Muscle of leg (tissue), 11 donors: ENCODE data around the gene FMN1. TPM values are rescaled to one million over a fixed set of nuclear protein-coding genes. Genes with fewer than 3 reads are reported as not detected.

Source experiments
- DNase-seq: peaks from one replicate; pipeline ENCODE4 v3.0.0; 2013
- H3K27ac ChIP-seq: one replicate; pipeline ENCODE4 v1.5.1; 2013; ENCODE audit warnings: mild to moderate bottlenecking, low read length, control low read depth
- H3K27me3 ChIP-seq: one replicate; pipeline ENCODE4 v1.6.1; 2013; ENCODE audit warnings: low read length; ENCODE audit not compliant: control insufficient read depth, insufficient read depth
- H3K36me3 ChIP-seq: one replicate; pipeline ENCODE4 v1.6.1; 2013; ENCODE audit warnings: low read length; ENCODE audit not compliant: control insufficient read depth, insufficient read depth
- H3K4me1 ChIP-seq: one replicate; pipeline ENCODE4 v1.6.1; 2013; ENCODE audit warnings: low read length; ENCODE audit not compliant: control insufficient read depth, insufficient read depth
- H3K4me3 ChIP-seq: one replicate; pipeline ENCODE4 v1.5.1; 2013; ENCODE audit warnings: low read length, control low read depth
- H3K9me3 ChIP-seq: replicated peaks from 2 replicates; pipeline ENCODE4 v1.6.1; 2013; ENCODE audit warnings: low read depth, low read length; ENCODE audit not compliant: control insufficient read depth
- whole genome bisulfite sequencing: methylation state at CpG from one replicate; pipeline ENCODE4 v1.1.5; 2013; ENCODE audit warnings: missing lambda C conversion rate; ENCODE audit not compliant: insufficient coverage; 5-methylcytosine and 5-hydroxymethylcytosine counted together
- polyA plus RNA-seq, 8 donors: library from polyadenylated mRNA; unstranded; fragments of 120-200 nt; gene quantifications; one replicate each; pipeline versions ENCODE4 v1.2.1 to v1.2.3, GENCODE V29; 2013; ENCODE audit warnings: inconsistent platforms in 1 of 8, low replicate concordance in 1 of 8; ENCODE audit not compliant: insufficient read length in 8 of 8, insufficient read depth in 1 of 8
- total RNA-seq: library from RNA; stranded (reverse); fragments of 120-200 nt; gene quantifications from one replicate; pipeline ENCODE4 v1.2.4, GENCODE V29; 2013

Gene FMN1
- total and polyA plus RNA-seq, 9 donors, result 0.50 to 3.5 (median 1.0) TPM

DNA sequence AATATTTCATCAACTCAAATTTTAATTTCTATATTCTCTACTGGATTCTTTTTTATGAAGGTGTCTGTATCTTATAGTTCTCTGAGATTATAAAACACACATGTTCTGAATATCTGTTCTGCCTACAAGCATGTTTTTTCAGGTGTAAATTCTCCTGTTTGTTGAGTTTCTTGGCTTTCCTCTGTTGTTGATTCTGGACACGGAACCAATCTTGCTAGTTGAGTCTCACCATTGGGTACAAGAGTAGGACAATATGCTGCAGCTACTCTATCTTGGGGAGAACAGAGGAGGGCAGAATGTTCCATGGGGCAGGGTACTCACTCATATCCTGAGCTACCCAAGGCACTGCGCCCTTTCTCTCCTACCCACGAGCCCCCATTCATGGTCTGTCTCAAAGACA, 371.8 kb downstream of the FMN1 start:
- Histone ChIP-seq H3K9me3 (no peaks in the 10 kb centered on the region), H3K4me3 (no peak overlapping the region), H3K27me3 (no peaks in the 10 kb centered on the region), H3K36me3 (no peaks in the 10 kb centered on the region), H3K27ac (no peak overlapping the region), H3K4me1 (no peaks in the 10 kb centered on the region)
- DNase-seq, result no peak
- WGBS, result no CpG with 5 or more reads among the region's 3 CpGs

DNA sequence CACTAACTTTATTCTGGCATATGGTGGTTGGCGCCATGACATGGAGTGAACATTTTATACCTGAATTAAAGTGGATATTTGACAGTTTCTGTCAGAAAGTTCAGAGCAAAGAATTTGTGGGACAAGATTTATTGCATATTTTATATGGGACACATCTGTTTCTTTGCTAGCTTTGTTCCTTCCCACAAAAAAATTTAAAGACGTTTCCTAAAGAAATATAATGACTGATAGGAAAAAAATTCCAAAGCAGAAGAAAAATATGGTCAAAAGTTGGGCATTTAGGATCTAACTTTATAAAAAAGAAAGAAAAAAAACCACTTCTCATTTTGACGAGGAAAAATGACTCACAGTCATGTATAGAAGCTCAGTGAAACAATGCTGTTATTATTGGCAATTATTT, 375.1 kb downstream of the FMN1 start:
- H3K27me3 ChIP-seq, result no peaks in the 10 kb centered on the region
- no peak for DNase-seq
- no peak overlapping the region for H3K4me3 ChIP-seq
- H3K36me3 ChIP-seq, result no peaks in the 10 kb centered on the region
- no peaks in the 10 kb centered on the region for H3K4me1 ChIP-seq
- no peaks in the 10 kb centered on the region for H3K9me3 ChIP-seq
- no CpG with 5 or more reads among the region's 3 CpGs for WGBS
- H3K27ac ChIP-seq, result no peak overlapping the region

DNA sequence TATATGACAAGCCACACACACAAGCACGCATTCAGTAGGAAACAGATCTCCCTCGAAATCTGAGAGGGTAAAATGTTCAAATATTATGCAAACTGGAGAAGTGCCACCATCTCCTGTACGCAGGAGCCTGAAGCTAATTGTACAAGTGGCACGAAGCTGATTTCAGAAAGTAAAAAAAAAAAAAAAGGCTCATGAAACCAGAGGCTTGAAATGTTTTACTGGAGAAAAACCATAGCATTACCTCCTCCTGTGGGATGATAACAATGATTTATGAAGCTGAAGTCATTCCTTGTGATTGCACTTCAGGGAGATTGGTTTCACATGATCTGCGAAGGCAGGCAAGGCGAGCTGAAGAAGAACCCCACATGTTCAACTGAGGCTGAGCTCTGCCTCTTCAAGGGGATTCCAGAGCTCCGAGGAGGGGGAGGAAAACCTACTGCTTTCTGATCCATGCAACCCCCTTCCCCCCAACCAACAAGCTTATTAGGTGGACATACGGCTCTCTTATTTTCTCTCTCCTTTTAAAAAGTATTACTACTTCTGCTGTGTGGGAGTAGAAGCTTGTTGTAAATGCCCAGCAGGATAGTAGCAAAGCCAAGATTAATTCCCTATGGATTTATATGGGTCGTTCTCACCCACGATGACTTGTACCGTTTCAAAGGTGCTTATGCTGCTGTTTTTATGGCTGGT, 375.6 kb downstream of the FMN1 start:
- H3K9me3 ChIP-seq, result no peaks in the 10 kb centered on the region
- H3K4me1 ChIP-seq, result no peaks in the 10 kb centered on the region
- no peak overlapping the region for H3K4me3 ChIP-seq
- no peaks in the 10 kb centered on the region for H3K27me3 ChIP-seq
- H3K36me3 ChIP-seq, result no peaks in the 10 kb centered on the region
- H3K27ac ChIP-seq, result no peak overlapping the region
- 20% methylated on average over 1 of the region's 11 CpGs for WGBS
- DNase-seq, result peak; percentile 25

- DNase-seq, result no peak
- Histone ChIP-seq H3K27ac (no peak overlapping the region), H3K9me3 (no peaks in the 10 kb centered on the region), H3K27me3 (no peaks in the 10 kb centered on the region), H3K36me3 (no peaks in the 10 kb centered on the region), H3K4me3 (no peak overlapping the region), H3K4me1 (no peaks in the 10 kb centered on the region)
These were observed 376.9 kb downstream of the FMN1 start for GRCh38 chr15:32817577-32817976.

DNA sequence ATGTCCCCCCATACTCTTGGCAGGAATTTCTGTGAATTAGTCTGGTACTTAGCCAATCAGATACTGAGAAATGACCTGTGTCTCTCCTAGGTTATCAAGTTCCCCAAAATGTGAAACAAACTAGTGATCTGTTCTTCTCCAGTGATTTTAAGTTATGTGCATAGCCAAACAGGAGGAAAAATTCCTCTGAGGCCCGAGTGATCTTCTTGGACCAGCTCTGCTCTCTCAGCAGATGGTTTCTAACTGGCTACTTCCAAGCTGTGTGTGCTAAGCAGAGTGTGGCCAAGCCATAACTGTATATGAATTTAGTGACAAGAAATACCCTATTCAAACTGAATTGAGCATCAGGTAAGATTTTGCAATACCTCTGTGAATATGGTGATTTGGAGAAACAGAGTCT, 387.2 kb downstream of the FMN1 start:
- H3K27ac ChIP-seq, result no peak overlapping the region
- no peaks in the 10 kb centered on the region for H3K36me3 ChIP-seq
- DNase-seq, result no peak
- H3K9me3 ChIP-seq, result peaks cover 2% of the 10 kb centered on the region
- H3K27me3 ChIP-seq, result no peaks in the 10 kb centered on the region
- 29% methylated on average over 1 of the region's 1 CpG for WGBS
- H3K4me3 ChIP-seq, result no peak overlapping the region
- no peaks in the 10 kb centered on the region for H3K4me1 ChIP-seq

DNA sequence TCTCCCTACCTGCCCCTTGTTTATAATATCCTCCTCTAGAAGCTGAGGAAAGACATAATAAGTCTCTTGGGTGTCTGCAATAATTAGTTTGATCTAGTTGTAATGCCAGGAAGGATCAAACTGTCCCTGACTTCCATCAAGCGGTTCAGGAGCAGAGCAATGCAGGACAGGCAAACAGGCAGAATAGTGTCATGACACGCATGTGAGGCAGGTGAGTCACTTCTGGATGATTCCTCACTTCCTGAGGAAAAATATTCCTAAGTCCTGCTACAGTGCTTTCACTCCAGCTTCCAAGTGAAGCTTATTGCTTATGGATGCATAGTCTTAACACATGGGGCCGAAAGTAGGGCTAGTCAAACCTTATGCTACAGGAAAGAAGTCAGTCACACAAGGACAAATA, 390.9 kb downstream of the FMN1 start:
- DNase-seq, result no peak
- H3K27ac ChIP-seq, result no peak overlapping the region
- H3K9me3 ChIP-seq, result peaks cover 2% of the 10 kb centered on the region
- H3K36me3 ChIP-seq, result no peaks in the 10 kb centered on the region
- WGBS, result 94% methylated on average over 3 of the region's 3 CpGs
- H3K27me3 ChIP-seq, result no peaks in the 10 kb centered on the region
- no peak overlapping the region for H3K4me3 ChIP-seq
- H3K4me1 ChIP-seq, result no peaks in the 10 kb centered on the region

DNA sequence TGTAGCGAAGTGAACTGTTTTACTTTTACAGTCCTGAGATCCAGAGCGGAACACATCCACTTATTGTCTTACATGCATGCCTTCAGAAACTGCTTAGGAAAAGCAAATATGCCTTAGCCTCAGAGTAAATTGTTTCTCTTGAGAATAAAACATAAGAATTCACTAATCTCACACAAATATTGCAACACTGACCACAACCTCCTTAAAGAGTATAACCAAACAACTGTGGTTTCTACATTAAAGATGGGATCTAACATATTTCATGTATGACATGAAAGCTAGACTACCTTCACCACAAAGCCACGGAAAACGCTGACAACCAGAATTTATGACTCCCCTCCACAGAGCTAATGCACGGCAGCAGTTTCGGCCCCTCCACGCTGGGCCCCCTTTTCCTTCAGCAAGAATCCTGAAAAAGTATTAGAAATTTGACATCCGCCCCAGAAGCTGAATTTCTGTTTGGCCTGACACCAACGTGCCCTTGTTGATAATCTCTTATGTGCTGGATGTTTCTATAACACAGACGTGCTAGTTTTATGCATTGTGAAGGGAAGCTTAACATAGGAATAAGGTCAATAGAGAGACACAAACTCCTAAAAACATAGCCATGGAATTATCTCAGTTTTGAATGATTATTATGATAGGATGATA, 392.1 kb downstream of the FMN1 start:
- Histone ChIP-seq H3K9me3 (peaks cover 2% of the 10 kb centered on the region), H3K27me3 (no peaks in the 10 kb centered on the region), H3K36me3 (no peaks in the 10 kb centered on the region), H3K27ac (no peak overlapping the region), H3K4me3 (no peak overlapping the region), H3K4me1 (no peaks in the 10 kb centered on the region)
- 80% methylated on average over 1 of the region's 10 CpGs for WGBS
- no peak for DNase-seq

- H3K27ac ChIP-seq, result no peak overlapping the region
- no CpG with 5 or more reads among the region's 6 CpGs for WGBS
- DNase-seq, result no peak
- H3K36me3 ChIP-seq, result no peaks in the 10 kb centered on the region
- H3K9me3 ChIP-seq, result peaks cover 2% of the 10 kb centered on the region
- H3K4me3 ChIP-seq, result no peak overlapping the region
- no peaks in the 10 kb centered on the region for H3K4me1 ChIP-seq
- H3K27me3 ChIP-seq, result no peaks in the 10 kb centered on the region
These were observed 394.5 kb downstream of the FMN1 start for GRCh38 chr15:32799936-32800535.

DNA sequence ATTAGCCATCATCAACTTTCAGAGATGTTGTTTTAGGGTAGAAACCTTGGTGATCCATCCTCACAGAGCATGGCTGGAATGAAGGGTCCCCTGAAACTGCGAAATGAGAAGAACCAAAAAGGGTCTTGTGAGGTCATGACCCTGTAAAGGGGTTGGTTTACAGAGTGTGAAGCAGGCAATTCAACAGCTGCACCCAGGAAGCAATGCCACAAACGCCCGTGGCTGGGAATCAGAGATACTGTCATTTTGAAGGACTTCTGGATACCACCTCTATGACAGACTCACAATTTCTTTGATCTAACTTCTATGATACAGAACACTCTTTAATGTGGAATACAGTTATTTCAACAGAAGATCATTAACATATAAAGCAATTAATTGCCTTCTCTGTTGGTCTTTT, 397.7 kb downstream of the FMN1 start:
- no peak for DNase-seq
- H3K9me3 ChIP-seq, result no peaks in the 10 kb centered on the region
- H3K4me1 ChIP-seq, result no peaks in the 10 kb centered on the region
- 70% methylated on average over 1 of the region's 3 CpGs for WGBS
- H3K27me3 ChIP-seq, result no peaks in the 10 kb centered on the region
- H3K27ac ChIP-seq, result no peak overlapping the region
- H3K4me3 ChIP-seq, result no peak overlapping the region
- H3K36me3 ChIP-seq, result no peaks in the 10 kb centered on the region

DNA sequence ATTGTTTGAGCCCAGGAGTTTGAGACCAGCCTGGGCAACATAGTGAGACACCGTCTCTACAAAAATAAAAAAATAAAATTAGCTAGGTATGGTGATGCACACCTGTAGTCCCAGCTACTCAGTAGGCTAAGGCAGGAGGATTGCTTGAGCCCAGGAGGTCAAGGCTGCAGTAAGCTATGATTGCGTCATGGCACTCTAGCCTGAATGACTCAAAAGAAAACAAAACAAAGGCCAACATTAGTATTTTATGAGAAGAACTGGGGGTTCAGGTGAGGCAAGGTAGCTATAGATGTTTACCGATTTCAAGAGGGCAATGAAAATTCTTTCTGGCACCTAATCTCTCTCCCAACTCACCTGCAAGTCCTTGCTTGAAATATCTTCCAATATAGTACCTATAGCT, 399.5 kb downstream of the FMN1 start:
- Histone ChIP-seq H3K4me3 (no peak overlapping the region), H3K36me3 (no peaks in the 10 kb centered on the region), H3K27ac (no peak overlapping the region), H3K9me3 (no peaks in the 10 kb centered on the region), H3K4me1 (no peaks in the 10 kb centered on the region), H3K27me3 (no peaks in the 10 kb centered on the region)
- no CpG with 5 or more reads among the region's 3 CpGs for WGBS
- DNase-seq, result no peak
